ENCODE measurements around the gene MCTP1.

MCTP1 gene

GRCh38 chr5:94702729-94703128, 582.2 kb downstream of the MCTP1 start:
- DNase-seq (ENCODE audit: low read depth, low spot score) = no peak

DNA sequence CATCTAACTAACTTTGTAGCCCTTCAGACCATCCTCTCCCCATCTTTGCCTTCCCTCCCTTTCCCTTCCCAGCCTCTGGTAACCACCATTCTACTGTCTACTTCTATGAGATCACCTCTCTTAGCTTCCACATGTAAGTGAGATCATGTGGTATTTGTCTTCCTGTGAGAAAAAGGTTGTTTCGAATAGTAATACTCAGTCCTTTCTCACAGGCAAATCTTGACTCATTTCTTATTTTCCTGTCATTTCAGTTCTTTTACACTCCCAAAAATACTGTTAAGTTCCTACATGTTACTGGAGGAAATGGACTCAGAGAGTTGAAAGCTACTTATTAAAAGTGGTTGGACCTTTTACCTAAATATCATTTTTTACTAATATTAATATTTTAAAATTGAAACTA, 584.3 kb downstream of the MCTP1 start:
- DNase-seq (ENCODE audit: low read depth, low spot score) = no peak

DNA sequence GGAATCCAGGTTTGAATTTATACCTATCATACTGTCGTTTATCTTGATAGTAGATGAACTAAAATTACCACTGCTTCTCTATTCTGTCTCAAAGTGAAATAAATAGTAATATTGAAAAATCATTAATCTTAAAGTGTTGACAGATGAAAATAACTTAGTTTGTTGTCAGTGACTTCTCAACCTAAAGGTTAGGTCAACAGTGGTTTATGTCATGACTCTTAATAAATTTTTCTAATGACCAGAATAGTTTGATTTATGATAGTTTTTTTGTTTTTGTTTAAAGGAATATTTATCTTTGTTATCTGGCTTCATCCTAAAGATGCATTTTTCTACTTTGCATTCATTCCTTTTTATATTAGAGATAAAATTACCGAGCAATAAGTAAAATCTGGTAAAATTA, 585.3 kb downstream of the MCTP1 start:
- DNase-seq (ENCODE audit: low read depth, low spot score) = no peak

GRCh38 chr5:94698197-94698596, 586.7 kb downstream of the MCTP1 start:
- no peak for DNase-seq (ENCODE audit: low read depth, low spot score)

DNA sequence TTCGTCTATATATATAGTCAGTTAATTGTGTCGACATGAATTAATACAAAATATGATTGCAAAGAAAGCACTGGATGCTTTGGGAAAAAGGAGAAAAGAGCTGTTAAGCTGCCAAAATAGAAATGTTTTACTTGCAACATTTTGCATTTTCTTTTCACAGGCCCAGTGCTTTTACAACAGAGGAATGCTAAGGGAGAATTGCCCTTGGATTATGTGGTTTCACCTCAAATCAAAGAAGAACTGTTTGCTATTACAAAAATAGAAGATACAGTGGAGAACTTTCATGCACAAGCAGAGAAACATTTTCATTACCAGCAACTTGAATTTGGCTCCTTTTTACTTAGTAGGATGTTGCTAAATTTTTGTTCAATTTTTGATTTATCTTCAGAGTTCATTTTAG, 590.2 kb downstream of the MCTP1 start:
- DNase-seq (ENCODE audit: low read depth, low spot score) = peak; percentile 57

DNA sequence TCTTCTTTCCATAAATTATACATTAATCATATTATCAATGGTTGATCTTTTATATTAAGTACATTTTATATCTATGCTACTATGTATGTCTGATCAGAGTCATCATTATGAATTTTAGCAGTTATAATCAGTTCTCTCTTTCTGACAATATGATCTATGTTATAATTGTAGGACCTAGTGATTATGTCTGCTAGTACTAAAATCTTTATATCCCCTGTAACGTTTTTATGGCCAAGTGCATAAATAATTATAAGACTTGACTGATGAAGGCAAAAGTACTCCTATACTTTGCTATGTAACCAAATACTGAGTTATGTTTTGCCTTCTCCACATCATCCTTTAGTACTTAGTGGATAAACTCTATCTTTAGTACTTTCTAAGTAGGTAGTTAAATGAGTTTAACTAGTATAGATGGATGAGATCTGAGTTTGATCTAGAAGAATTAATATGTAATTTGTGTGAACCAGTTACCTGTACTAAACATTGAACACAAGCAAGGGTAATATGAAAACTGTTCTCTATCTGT, 591.0 kb downstream of the MCTP1 start:
- DNase-seq (ENCODE audit: low read depth, low spot score) = no peak

DNA sequence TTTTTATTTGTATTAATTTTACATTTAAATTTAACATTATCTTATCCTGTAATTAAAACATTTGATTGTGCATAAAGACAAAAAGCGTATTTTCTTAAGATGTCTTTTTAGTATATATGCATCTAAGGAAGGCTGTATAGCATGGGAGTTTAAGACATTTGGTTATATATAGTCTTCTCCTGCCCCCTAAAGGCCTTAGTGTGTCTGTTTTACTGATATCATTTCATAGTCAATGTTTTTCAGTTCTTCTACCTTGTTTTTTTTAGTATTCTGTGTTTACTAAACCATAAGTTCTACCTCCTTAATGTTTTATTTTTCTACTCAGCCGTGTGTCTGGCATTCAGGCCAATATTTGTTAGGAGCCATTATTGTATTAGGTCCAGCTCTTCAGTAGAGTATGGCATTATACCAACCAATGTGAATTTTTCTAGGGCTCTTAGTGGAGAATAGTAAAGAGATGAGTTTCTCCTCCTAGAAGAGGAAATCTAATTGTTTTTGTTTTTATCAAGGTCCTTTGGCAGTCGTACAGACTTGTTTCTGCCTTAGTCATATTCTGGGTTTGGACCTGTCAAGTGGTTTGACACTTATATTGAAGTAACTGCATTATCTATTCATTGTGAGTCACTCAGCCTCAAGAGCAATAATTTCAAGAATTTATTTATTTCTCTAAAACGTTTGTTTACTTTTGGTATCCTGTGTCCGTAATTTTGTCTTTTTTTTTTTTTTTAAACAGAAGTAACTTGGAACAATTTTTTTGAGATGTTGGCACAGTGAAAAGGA, 591.7 kb downstream of the MCTP1 start:
- DNase-seq (ENCODE audit: low read depth, low spot score) = peak; percentile 82

- DNase-seq (ENCODE audit: low read depth, low spot score) = no peak
Measured at GRCh38 chr5:94692581-94692980, 592.3 kb downstream of the MCTP1 start.

- peak; percentile 77 for DNase-seq (ENCODE audit: low read depth, low spot score)
Measured at GRCh38 chr5:94691949-94692348, 592.9 kb downstream of the MCTP1 start.

- DNase-seq (ENCODE audit: low read depth, low spot score) = no peak
Measured at GRCh38 chr5:94691291-94691690, 593.6 kb downstream of the MCTP1 start.

- peak; percentile 40 for DNase-seq (ENCODE audit: low read depth, low spot score)
Measured at GRCh38 chr5:94690778-94691177, 594.1 kb downstream of the MCTP1 start.

GRCh38 chr5:94689908-94690307, 595.0 kb downstream of the MCTP1 start:
- no peak for DNase-seq (ENCODE audit: low read depth, low spot score)

- DNase-seq (ENCODE audit: low read depth, low spot score) = no peak
Measured at GRCh38 chr5:94682814-94683520, 601.9 kb downstream of the MCTP1 start.

DNA sequence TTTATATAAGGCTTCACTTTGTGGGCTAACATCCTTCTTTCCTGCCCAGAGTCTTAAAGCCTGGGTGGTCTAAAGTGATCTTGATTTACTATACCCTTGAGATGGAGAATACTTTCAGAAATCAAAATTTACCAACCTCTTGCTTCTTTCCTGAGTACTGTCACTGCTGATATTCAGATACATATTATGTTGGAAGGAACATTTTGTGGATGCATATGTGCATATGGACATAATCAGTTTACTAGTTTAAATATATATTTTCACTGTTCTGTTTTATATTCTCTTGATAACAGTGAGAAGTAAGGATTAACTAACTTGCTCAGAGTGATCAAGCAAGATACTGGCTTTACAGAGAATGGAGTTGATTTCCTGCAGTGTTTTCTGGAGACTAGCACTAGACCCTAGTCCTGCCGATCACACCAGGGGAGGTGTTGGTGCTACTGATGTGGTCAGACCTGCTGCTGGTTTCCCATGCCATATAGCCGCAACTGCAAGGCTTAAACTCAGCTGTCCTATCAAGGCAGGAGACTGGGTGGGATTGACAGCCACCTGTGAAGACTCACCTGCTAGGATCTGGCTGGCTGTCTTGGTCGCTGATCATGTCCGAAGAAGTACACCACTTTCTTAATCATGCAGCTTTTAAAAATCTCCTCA, 608.8 kb downstream of the MCTP1 start:
- DNase-seq (ENCODE audit: low read depth, low spot score) = no peak

- DNase-seq (ENCODE audit: low read depth, low spot score) = peak; percentile 23
Measured at GRCh38 chr5:94674490-94675382, 610.2 kb downstream of the MCTP1 start.

GRCh38 chr5:94672746-94673145, 612.1 kb downstream of the MCTP1 start:
- DNase-seq (ENCODE audit: low read depth, low spot score) = no peak

DNA sequence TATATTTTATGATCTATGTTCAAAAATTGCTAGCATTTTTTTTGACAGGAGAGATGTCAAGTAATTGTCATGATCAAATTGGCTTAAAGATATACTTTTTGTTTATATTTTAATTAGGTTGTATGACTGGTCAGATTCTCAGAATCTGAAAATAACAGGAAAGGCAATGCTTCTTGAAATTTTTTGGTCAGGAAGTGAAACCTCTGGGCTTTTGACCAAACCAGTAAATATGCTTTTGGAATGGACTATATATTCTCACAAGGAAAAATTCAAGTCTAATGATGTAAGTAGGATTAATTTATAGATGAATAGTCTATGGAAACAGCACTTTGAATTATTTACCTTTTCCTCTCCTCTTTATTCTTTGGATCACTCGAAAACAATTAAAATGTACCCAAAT, 614.2 kb downstream of the MCTP1 start:
- DNase-seq (ENCODE audit: low read depth, low spot score) = no peak

- DNase-seq (ENCODE audit: low read depth, low spot score) = no peak
Measured at GRCh38 chr5:94667937-94668336, 617.0 kb downstream of the MCTP1 start.

- DNase-seq (ENCODE audit: low read depth, low spot score) = no peak
Measured at GRCh38 chr5:94661086-94661485, 623.8 kb downstream of the MCTP1 start.

DNA sequence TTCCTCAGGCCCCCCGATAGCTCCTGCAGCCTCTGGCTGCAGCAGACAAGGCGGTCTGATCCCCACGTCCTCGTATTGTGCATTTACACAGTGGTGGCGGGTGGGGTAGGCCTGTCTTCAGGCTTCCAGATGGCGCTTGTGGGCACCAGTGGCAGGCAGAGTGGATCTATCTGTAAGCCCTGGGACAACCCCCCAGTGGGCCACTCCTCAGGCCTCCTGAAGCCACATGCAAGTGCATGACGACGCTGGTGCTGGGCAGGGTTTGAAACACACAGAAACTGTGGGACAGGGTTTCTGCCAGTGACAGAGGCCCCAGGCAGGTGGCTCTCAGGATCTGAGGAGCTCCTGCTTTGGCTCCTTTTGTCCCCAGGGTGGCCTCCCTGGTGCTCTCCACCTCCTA, 624.4 kb downstream of the MCTP1 start:
- no peak for DNase-seq (ENCODE audit: low read depth, low spot score)

GRCh38 chr5:94658272-94658671, 626.6 kb downstream of the MCTP1 start:
- DNase-seq (ENCODE audit: low read depth, low spot score) = no peak

Measured in astrocyte of the hippocampus (primary cell).